Naive thymus-derived CD4-positive, alpha-beta T cell (primary cell): ENCODE results near the gene TMOD3. TPM values are rescaled to one million over a fixed set of nuclear protein-coding genes. Genes with fewer than 3 reads are reported as not detected.
"Not testable (repeated sequence)": the region's sequence is repeated elsewhere in the genome, so short reads cannot be mapped to it uniquely, and the experiment has no call there.

ENCODE experiments used
- ATAC-seq: fragments of 150-1000 bp; cut with Tn5 transposase; 2 replicates; pipeline ENCODE4 v1.10.0; 2021; ENCODE audit warnings: mild to moderate bottlenecking, moderate library complexity
- CTCF ChIA-PET: fragments of 350-600 bp; sonication (Branson Sonifier 250); formaldehyde crosslinking; loops from one replicate; lab custom pipeline; 2021; ENCODE audit warnings: antibody characterized with exemption; lab: Charles Lee
- POLR2A ChIA-PET: fragments of 350-600 bp; sonication (Branson Sonifier 250); formaldehyde crosslinking; loops from one replicate; lab custom pipeline; 2021; ENCODE audit warnings: antibody characterized with exemption, inconsistent platforms; lab: Charles Lee
- DNase-seq, 9 donors: peaks; one replicate each; pipeline versions ENCODE4 v3.0.0 to v3.0.0-alpha.2; 2020 to 2022; ENCODE audit warnings: mixed read lengths in 1 of 9
- H3K27ac ChIP-seq: one replicate; pipeline ENCODE4 v1.7.0; 2013; ENCODE audit warnings: mild to moderate bottlenecking, low read depth, low read length, moderate library complexity
- H3K27me3 ChIP-seq, 2 donors: one replicate each; pipeline ENCODE4 v1.7.0; 2013; ENCODE audit warnings: low read length in 2 of 2, mild to moderate bottlenecking in 2 of 2, moderate library complexity in 2 of 2; ENCODE audit not compliant: control insufficient read depth in 2 of 2, insufficient read depth in 2 of 2
- H3K36me3 ChIP-seq, 3 experiments: 1 replicate in 2 of 3; 2 replicates in 1 of 3; pipeline ENCODE4 v1.7.0; 2013; ENCODE audit warnings: low read length in 3 of 3, mild to moderate bottlenecking in 3 of 3, moderate library complexity in 1 of 3; ENCODE audit not compliant: insufficient read depth in 3 of 3, control insufficient read depth in 2 of 3
- H3K4me1 ChIP-seq, 2 donors: one replicate each; pipeline ENCODE4 v1.7.0; 2013; ENCODE audit warnings: low read length in 2 of 2, mild to moderate bottlenecking in 2 of 2, moderate library complexity in 1 of 2; ENCODE audit not compliant: control insufficient read depth in 2 of 2, insufficient read depth in 2 of 2
- H3K4me3 ChIP-seq: 2 replicates; pipeline ENCODE4 v1.7.0; 2013; ENCODE audit warnings: mild to moderate bottlenecking, low read length
- H3K9me3 ChIP-seq, 3 experiments: 1 replicate in 2 of 3; 2 replicates in 1 of 3; pipeline ENCODE4 v1.7.0; 2013; ENCODE audit warnings: low read length in 3 of 3; ENCODE audit not compliant: control insufficient read depth in 2 of 3
- H3K27ac Mint-ChIP-seq, 9 donors: one replicate each; pipeline ENCODE4 v1.8.0; 2020 to 2022; ENCODE audit warnings: mixed read lengths in 9 of 9, mild to moderate bottlenecking in 8 of 9, moderate library complexity in 5 of 9, inconsistent platforms in 2 of 9
- H3K27me3 Mint-ChIP-seq, 5 donors: one replicate each; pipeline ENCODE4 v1.8.0; 2021 to 2022; ENCODE audit warnings: mixed read lengths in 5 of 5, mild to moderate bottlenecking in 1 of 5
- H3K36me3 Mint-ChIP-seq, 5 donors: one replicate each; pipeline ENCODE4 v1.8.0; 2020 to 2022; ENCODE audit warnings: mixed read lengths in 5 of 5, mild to moderate bottlenecking in 3 of 5, inconsistent platforms in 1 of 5
- H3K4me1 Mint-ChIP-seq, 7 donors: one replicate each; pipeline ENCODE4 v1.8.0; 2020 to 2022; ENCODE audit warnings: mixed read lengths in 7 of 7, mild to moderate bottlenecking in 3 of 7, inconsistent platforms in 1 of 7
- H3K4me3 Mint-ChIP-seq, 10 donors: one replicate each; pipeline ENCODE4 v1.8.0; 2020 to 2022; ENCODE audit warnings: mild to moderate bottlenecking in 10 of 10, mixed read lengths in 10 of 10, moderate library complexity in 6 of 10, inconsistent platforms in 2 of 10
- H3K9me3 Mint-ChIP-seq, 11 donors: one replicate each; pipeline ENCODE4 v1.8.0; 2020 to 2022; ENCODE audit warnings: mixed read lengths in 11 of 11, mild to moderate bottlenecking in 4 of 11, inconsistent platforms in 1 of 11, moderate library complexity in 1 of 11
- intact Hi-C, 2 donors: fragments of 100-400 bp; cut with micrococcal nuclease; formaldehyde crosslinking; loops; one replicate each; pipeline ENCODE4 v1.15.1; 2023
- polyA plus RNA-seq, 2 donors: library from polyadenylated mRNA; unstranded; fragments of 300-500 nt; fragmentation: Illumina TruSeq; gene quantifications; one replicate each; pipeline ENCODE4 v1.2.3, GENCODE V29; 2021
- total RNA-seq, 6 experiments: library from RNA in 5 of 6; stranded (reverse) in 5 of 6; gene quantifications; 1 replicate in 5 of 6; 2 replicates in 1 of 6; pipeline ENCODE4 v1.2.3 and lab custom pipeline; 2021 to 2026

TMOD3 gene
- total and polyA plus RNA-seq, 7 experiments from 2014 or later: 25.5 to 75.9 (median 49.1) TPM

DNA sequence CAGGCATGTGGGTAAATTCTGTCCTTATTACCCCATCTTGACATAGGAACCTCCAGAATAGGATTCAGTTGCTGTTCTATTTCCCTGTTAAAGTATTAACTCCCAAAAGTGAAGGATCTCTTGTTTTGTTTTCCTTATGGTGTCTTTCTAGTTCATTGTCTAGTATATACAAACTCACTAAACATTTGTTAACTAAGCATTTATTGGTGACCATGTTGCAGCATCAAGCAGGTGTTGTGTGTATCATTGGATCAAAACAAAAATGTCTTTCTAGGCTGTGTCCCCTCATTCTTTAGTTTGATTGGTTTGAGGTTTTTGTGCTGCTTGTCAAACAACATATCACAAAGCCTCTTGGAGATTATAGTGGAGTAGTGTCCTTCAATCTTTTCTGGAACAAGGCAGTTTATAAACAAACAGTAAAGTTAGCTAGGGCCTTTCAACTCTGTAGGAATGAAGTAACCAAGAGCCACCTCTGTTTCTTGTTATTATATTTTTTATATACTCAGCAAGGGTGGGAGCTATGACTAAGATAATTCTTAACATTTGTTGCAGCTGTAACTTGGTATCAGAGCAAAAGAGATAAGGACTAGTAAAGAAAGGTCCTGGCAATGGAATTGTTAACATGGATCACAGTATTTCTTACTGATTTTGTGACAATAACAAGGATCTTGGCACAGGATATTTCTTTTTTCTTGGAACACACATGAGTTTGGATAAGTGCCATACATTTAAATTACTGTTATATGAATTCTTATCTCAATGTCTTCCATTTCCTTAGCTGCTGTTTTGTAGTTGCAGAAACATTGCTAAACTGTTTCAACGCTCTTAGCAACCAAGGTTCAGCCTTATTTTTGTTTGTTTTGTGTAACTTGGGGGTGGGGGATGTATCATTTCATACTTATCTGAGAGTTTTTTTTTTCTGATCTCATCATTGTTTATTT is 49.3 kb downstream of the TMOD3 start:
- H3K27ac Mint-ChIP-seq: peak overlapping the region in 7 of 9 donors; percentile 4 to 73 (median 57)

GRCh38 chr15:51879555-51879954 is 50.1 kb downstream of the TMOD3 start:
- Histone ChIP-seq H3K4me3 (no peak overlapping the region), H3K36me3 (peaks cover 0 to 7% (median 0%) of the 10 kb centered on the region in 3 experiments), H3K27me3 (no peaks in the 10 kb centered on the region), H3K27ac (no peak overlapping the region), H3K4me1 (no peaks in the 10 kb centered on the region), H3K9me3 (no peaks in the 10 kb centered on the region)
- Mint-ChIP-seq H3K4me3 (no peak overlapping the region), H3K27me3 (no peaks in the 10 kb centered on the region), H3K4me1 (peaks cover 8 to 43% (median 25%) of the 10 kb centered on the region in 7 donors), H3K9me3 (no peaks in the 10 kb centered on the region), H3K27ac (peak overlapping the region in 6 of 9 donors; percentile 4 to 71 (median 57)), H3K36me3 (peaks cover 0 to 49% (median 20%) of the 10 kb centered on the region in 5 donors)
- POLR2A ChIA-PET: no interaction called here
- CTCF ChIA-PET: interaction anchor here (0.6 to 0.8 kb wide), 2 partner anchors 10 to 14 kb away, joined by 3 to 4 read pairs; no protein-coding TSS in a partner anchor
- intact Hi-C loops: no loop called here
- ATAC-seq (no peak), DNase-seq (no peak)

More for the DNA sequence above, 49.3 kb downstream of the TMOD3 start:
- ChIA-PET CTCF (interaction anchor here (0.6 to 0.8 kb wide), 2 partner anchors 11 to 13 kb away, joined by 3 to 4 read pairs; no protein-coding TSS in a partner anchor), POLR2A (no interaction called here)
- peak in 2 of 9 donors; percentile 10 to 19 for DNase-seq
- H3K4me1 ChIP-seq: no peaks in the 10 kb centered on the region
- intact Hi-C loops: no loop called here
- Mint-ChIP-seq H3K4me3 (no peak overlapping the region), H3K9me3 (no peaks in the 10 kb centered on the region), H3K4me1 (peaks cover 7 to 38% (median 25%) of the 10 kb centered on the region in 7 donors), H3K36me3 (peaks cover 0 to 41% (median 18%) of the 10 kb centered on the region in 5 donors), H3K27me3 (no peaks in the 10 kb centered on the region)
- no peaks in the 10 kb centered on the region for H3K9me3 ChIP-seq
- peak; percentile 48 for ATAC-seq
- no peak overlapping the region for H3K27ac ChIP-seq
- H3K27me3 ChIP-seq: no peaks in the 10 kb centered on the region
- peaks cover 0 to 8% (median 0%) of the 10 kb centered on the region in 3 experiments for H3K36me3 ChIP-seq
- H3K4me3 ChIP-seq: no peak overlapping the region

- POLR2A ChIA-PET: no interaction called here
Observed at GRCh38 chr15:51883271-51883837, 53.9 kb downstream of the TMOD3 start.

DNA sequence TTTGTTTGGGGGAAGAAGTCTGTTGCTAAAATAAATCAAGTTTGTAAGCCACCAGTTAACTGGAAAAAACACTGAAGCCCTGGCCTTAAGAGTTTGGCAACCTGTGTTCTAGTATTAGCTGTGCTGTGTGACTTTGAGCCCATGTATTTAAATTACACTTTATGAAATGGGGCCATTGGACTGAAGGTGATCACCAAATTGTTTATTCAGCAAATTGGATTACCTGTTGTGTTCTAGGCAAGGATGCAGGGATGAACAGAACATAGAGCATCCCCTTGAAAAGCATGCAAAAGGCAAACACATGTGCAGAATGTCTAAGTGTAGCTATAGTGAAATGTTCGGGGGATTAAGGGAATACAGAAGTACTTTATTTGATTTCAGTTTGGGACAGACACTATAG is 54.6 kb downstream of the TMOD3 start:
- Histone ChIP-seq H3K27ac (no peak overlapping the region), H3K36me3 (peaks cover 0 to 5% (median 0%) of the 10 kb centered on the region in 3 experiments), H3K4me1 (peaks cover 0 to 3% of the 10 kb centered on the region in 2 donors), H3K27me3 (no peaks in the 10 kb centered on the region), H3K4me3 (no peak overlapping the region), H3K9me3 (no peaks in the 10 kb centered on the region)
- H3K27ac Mint-ChIP-seq: peak overlapping the region in 5 of 9 donors; percentile 32 to 76 (median 41)
- no peak for DNase-seq
- ChIA-PET POLR2A (no interaction called here), CTCF (no interaction called here)
- H3K9me3 Mint-ChIP-seq: peaks cover 0 to 4% (median 0%) of the 10 kb centered on the region in 11 donors
- H3K36me3 Mint-ChIP-seq: peaks cover 0 to 43% (median 26%) of the 10 kb centered on the region in 5 donors
- intact Hi-C loops: loop anchor here in 1 of 2 donors (5.0 kb wide), 1 partner anchor 52 kb away; no protein-coding TSS in a partner anchor
- ATAC-seq: no peak
- peaks cover 0 to 27% (median 17%) of the 10 kb centered on the region in 7 donors for H3K4me1 Mint-ChIP-seq
- H3K4me3 Mint-ChIP-seq: no peak overlapping the region
- H3K27me3 Mint-ChIP-seq: no peaks in the 10 kb centered on the region

More at GRCh38 chr15:51883271-51883837, 53.9 kb downstream of the TMOD3 start:
- DNase-seq (no peak), ATAC-seq (no peak)
- Mint-ChIP-seq H3K4me1 (peaks cover 3 to 29% (median 19%) of the 10 kb centered on the region in 7 donors), H3K36me3 (peaks cover 0 to 41% (median 24%) of the 10 kb centered on the region in 5 donors), H3K27me3 (no peaks in the 10 kb centered on the region), H3K9me3 (peaks cover 0 to 4% (median 0%) of the 10 kb centered on the region in 11 donors), H3K27ac (peak overlapping the region in 1 of 9 donors; percentile 76), H3K4me3 (no peak overlapping the region)
- peaks cover 0 to 2% of the 10 kb centered on the region in 2 donors for H3K4me1 ChIP-seq
- no peak overlapping the region for H3K27ac ChIP-seq
- no peaks in the 10 kb centered on the region for H3K27me3 ChIP-seq
- H3K36me3 ChIP-seq: peaks cover 0 to 5% (median 0%) of the 10 kb centered on the region in 3 experiments
- no peaks in the 10 kb centered on the region for H3K9me3 ChIP-seq
- intact Hi-C loops: loop anchor here in 1 of 2 donors (5.0 kb wide), 1 partner anchor 51 kb away; no protein-coding TSS in a partner anchor
- no peak overlapping the region for H3K4me3 ChIP-seq
- CTCF ChIA-PET: no interaction called here

DNA sequence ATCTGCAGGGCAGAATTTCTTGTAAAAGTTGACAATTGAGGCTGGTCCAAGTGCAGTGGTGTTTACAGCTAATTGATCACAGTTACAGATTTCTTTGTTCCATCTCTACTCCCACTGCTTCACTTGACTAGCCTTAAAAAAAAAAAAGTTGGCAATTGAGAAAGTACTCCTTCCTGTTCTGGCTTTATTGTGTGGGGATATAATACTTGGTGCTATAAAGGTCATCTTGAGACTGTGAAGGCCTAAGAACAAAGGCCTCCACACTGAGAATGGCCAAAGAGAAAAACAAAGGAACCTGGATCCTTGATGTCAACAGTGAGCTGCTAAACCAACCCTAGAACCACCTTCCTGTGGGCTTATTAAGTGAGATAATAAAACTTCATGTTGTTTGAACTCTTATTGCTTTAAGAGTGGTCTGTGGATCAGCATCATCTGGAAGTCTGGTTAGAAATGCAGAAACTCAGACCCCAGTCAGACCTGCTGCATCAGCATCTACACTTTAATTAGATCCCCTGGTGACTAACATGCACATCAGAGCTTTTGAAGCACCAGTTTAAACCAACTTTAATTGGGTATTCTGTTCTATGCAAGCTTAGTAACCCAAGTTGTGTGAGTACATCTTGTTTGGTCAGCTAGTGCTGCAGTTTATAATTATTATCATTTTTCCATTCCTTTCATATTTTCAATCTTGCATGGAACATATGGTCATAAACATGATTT is 55.2 kb downstream of the TMOD3 start:
- peaks cover 0 to 3% of the 10 kb centered on the region in 2 donors for H3K4me1 ChIP-seq
- POLR2A ChIA-PET: no interaction called here
- no peak overlapping the region for H3K27ac ChIP-seq
- ATAC-seq (no peak), DNase-seq (no peak)
- no peaks in the 10 kb centered on the region for H3K27me3 ChIP-seq
- Mint-ChIP-seq H3K36me3 (peaks cover 0 to 42% (median 26%) of the 10 kb centered on the region in 5 donors), H3K4me3 (no peak overlapping the region), H3K27ac (peak overlapping the region in 5 of 9 donors; percentile 32 to 76 (median 41)), H3K27me3 (no peaks in the 10 kb centered on the region), H3K4me1 (peaks cover 0 to 24% (median 13%) of the 10 kb centered on the region in 7 donors), H3K9me3 (peaks cover 0 to 4% (median 0%) of the 10 kb centered on the region in 11 donors)
- H3K9me3 ChIP-seq: no peaks in the 10 kb centered on the region
- H3K4me3 ChIP-seq: no peak overlapping the region
- intact Hi-C loops: loop anchor here in 1 of 2 donors (5.0 kb wide), 1 partner anchor 52 kb away; no protein-coding TSS in a partner anchor
- CTCF ChIA-PET: no interaction called here
- H3K36me3 ChIP-seq: peaks cover 0 to 5% (median 4%) of the 10 kb centered on the region in 3 experiments

DNA sequence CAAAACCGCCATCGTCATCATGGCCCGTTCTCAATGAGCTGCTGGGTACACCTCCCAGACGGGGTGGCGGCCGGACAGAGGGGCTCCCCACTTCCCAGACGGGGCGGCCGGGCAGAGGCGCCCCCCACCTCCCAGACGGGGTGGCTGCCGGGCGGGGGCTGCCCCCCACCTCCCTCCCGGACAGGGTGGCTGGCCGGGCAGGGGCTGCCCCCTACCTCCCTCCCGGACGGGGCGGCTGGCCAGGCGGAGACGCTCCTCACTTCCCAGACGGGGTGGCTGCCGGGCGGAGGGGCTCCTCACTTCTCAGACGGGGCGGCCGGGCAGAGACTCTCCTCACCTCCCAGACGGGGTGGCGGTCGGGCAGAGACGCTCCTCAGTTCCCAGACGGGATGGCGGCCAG is 56.3 kb downstream of the TMOD3 start:
- H3K27me3 ChIP-seq, DNase-seq, POLR2A ChIA-PET, H3K9me3 Mint-ChIP-seq, H3K27ac ChIP-seq, H3K27ac Mint-ChIP-seq, CTCF ChIA-PET, H3K27me3 Mint-ChIP-seq, H3K4me3 Mint-ChIP-seq, H3K36me3 ChIP-seq, intact Hi-C loops, ATAC-seq, H3K9me3 ChIP-seq, H3K4me3 ChIP-seq, H3K4me1 ChIP-seq: not testable (repeated sequence)
- Mint-ChIP-seq H3K4me1 (peaks cover 0 to 20% (median 10%) of the 10 kb centered on the region in 7 donors), H3K36me3 (peaks cover 1 to 37% (median 26%) of the 10 kb centered on the region in 5 donors)
